HepG2 (cell line): ENCODE data around the gene NKX6-1. TPM values are rescaled to one million over a fixed set of nuclear protein-coding genes. Genes with fewer than 3 reads are reported as not detected.
A peak's percentile ranks its signal among the peaks of the same experiment; 100 is the strongest.

ENCODE experiments used
- ATAC-seq: fragments of 200-7000 bp; cut with Tn5 transposase; 3 replicates; pipeline ENCODE4 v1.9.1; 2020; ENCODE audit warnings: mild to moderate bottlenecking, moderate library complexity
- BruUV-seq: library from RNA; stranded (reverse); fragments of 400-500 nt; replicated peaks from 2 replicates; lab custom pipeline; 2021; lab: Mats Ljungman, UMichigan
- CTCF ChIA-PET: fragments of 300-600 bp; formaldehyde crosslinking; extraction: SDS; loops from one replicate; lab custom pipeline; 2021; ENCODE audit warnings: low total read pairs, inconsistent platforms, low intra/inter-chr PET ratio; lab: Yijun Ruan, JAX
- POLR2A ChIA-PET: fragments of 350-600 bp; sonication (Branson Sonifier 250); formaldehyde crosslinking; loops from one replicate; lab custom pipeline; 2020; ENCODE audit warnings: antibody characterized with exemption, inconsistent platforms; lab: Yijun Ruan, JAX
- DNase-seq: peaks from one replicate; pipeline ENCODE4 v3.0.0-alpha.2; 2015; ENCODE audit warnings: low spot score
- FAIRE-seq: peaks from 3 replicates; lab custom pipeline; 2011; peaks lifted over from hg19 to GRCh38; lab: Jason Lieb, UNC
- H2AFZ ChIP-seq: one replicate; pipeline ENCODE4 v1.6.1; 2011; ENCODE audit warnings: low read length, inconsistent platforms
- H3K27ac ChIP-seq: fragments of 300-600 bp; 3 replicates; pipeline ENCODE4 v1.8.0; 2011; ENCODE audit warnings: mixed run types, mild to moderate bottlenecking, mixed read lengths, low read length, inconsistent platforms; ENCODE audit not compliant: insufficient read depth; ENCODE audit errors: extremely low read length
- H3K27me3 ChIP-seq, 2 experiments: fragments of 200-600 bp in 1 of 2; 2 replicates in 1 of 2; 3 replicates in 1 of 2; pipeline versions ENCODE4 v1.6.0 to v1.8.0; 2011; ENCODE audit warnings: low read length in 2 of 2, mild to moderate bottlenecking in 2 of 2, moderate library complexity in 2 of 2, inconsistent platforms in 1 of 2; ENCODE audit not compliant: insufficient read depth in 2 of 2, control insufficient read depth in 1 of 2
- H3K36me3 ChIP-seq, 2 experiments: fragments of 200-600 bp in 1 of 2; replicated peaks in 1 of 2; 2 replicates in 1 of 2; 3 replicates in 1 of 2; pipeline versions ENCODE4 v1.5.1 to v1.8.0; 2011; ENCODE audit warnings: low read length in 2 of 2, inconsistent platforms in 1 of 2; ENCODE audit not compliant: insufficient read depth in 2 of 2, control insufficient read depth in 1 of 2
- H3K4me1 ChIP-seq: 2 replicates; pipeline ENCODE4 v1.5.1; 2012; ENCODE audit warnings: low read length, inconsistent platforms; ENCODE audit not compliant: insufficient read depth
- H3K4me2 ChIP-seq: 2 replicates; pipeline ENCODE4 v1.6.0; 2011; ENCODE audit warnings: low read depth, low read length, inconsistent platforms
- H3K4me3 ChIP-seq, 3 experiments: fragments of 200-600 bp in 1 of 3; sonication (generic), shearing (Covaris generic) in 1 of 3; replicated peaks in 1 of 3; 2 replicates each; pipeline ENCODE4 v1.5.1; 2011 to 2016; ENCODE audit warnings: low read length in 3 of 3, inconsistent platforms in 2 of 3, low read depth in 2 of 3, mild to moderate bottlenecking in 2 of 3, control low read depth in 1 of 3, mixed read lengths in 1 of 3; ENCODE audit not compliant: insufficient read depth in 1 of 3
- H3K79me2 ChIP-seq: one replicate; pipeline ENCODE4 v1.6.1; 2011; ENCODE audit warnings: low read length, inconsistent platforms; ENCODE audit not compliant: insufficient read depth
- H3K9ac ChIP-seq: 2 replicates; pipeline ENCODE4 v1.6.0; 2011; ENCODE audit warnings: mild to moderate bottlenecking, low read depth, low read length, inconsistent platforms; ENCODE audit not compliant: insufficient read depth
- H3K9me3 ChIP-seq: 2 replicates; pipeline ENCODE4 v1.5.1; 2012; ENCODE audit warnings: mild to moderate bottlenecking, low read length
- H4K20me1 ChIP-seq: 2 replicates; pipeline ENCODE4 v1.6.0; 2011; ENCODE audit warnings: inconsistent platforms, mild to moderate bottlenecking, low read length, moderate library complexity; ENCODE audit not compliant: insufficient read depth
- CBX2 ChIP-seq, 2 experiments: fragments of 200-600 bp in 1 of 2; sonication (generic); formaldehyde crosslinking in 1 of 2; IDR thresholded peaks; 2 replicates each; pipeline versions ENCODE4 v1.7.0 to v1.8.1; 2018 to 2022; ENCODE audit warnings: low read depth in 2 of 2, low read length in 1 of 2, mild to moderate bottlenecking in 1 of 2, missing genetic modification reagents in 1 of 2
- HDAC2 ChIP-seq: sonication (generic); formaldehyde crosslinking; IDR thresholded peaks from 2 replicates; pipeline ENCODE4 v1.4.0; 2020; ENCODE audit warnings: missing genetic modification reagents
- KDM3A ChIP-seq: IDR thresholded peaks from 2 replicates; pipeline ENCODE4 v1.6.1; 2018; ENCODE audit warnings: low read depth, missing compliant biosample characterization
- PAF1 ChIP-seq: IDR thresholded peaks from 2 replicates; pipeline ENCODE4 v1.6.1; 2016; ENCODE audit warnings: missing genetic modification reagents, missing compliant biosample characterization
- SCMH1 ChIP-seq: sonication (generic); formaldehyde crosslinking; IDR thresholded peaks from 2 replicates; pipeline ENCODE4 v1.9.0; 2021; ENCODE audit warnings: missing genetic modification reagents, mild to moderate bottlenecking, borderline replicate concordance
- ZNF281 ChIP-seq: sonication (generic); formaldehyde crosslinking; IDR thresholded peaks from 2 replicates; pipeline ENCODE4 v1.4.0; 2020; ENCODE audit warnings: missing genetic modification reagents, borderline replicate concordance
- ZNF329 ChIP-seq: sonication (generic); formaldehyde crosslinking; IDR thresholded peaks from 2 replicates; pipeline ENCODE4 v1.9.0; 2021; ENCODE audit warnings: low read depth, mild to moderate bottlenecking, missing genetic modification reagents
- ZNF552 ChIP-seq: sonication (generic); formaldehyde crosslinking; IDR thresholded peaks from 2 replicates; pipeline ENCODE4 v1.9.0; 2022; ENCODE audit warnings: missing genetic modification reagents, mild to moderate bottlenecking, borderline replicate concordance
- ZNF556 ChIP-seq: sonication (generic); formaldehyde crosslinking; IDR thresholded peaks from 2 replicates; pipeline ENCODE4 v1.4.0; 2020; ENCODE audit warnings: mild to moderate bottlenecking, missing genetic modification reagents, borderline replicate concordance
- WGBS: methylation state at CpG from one replicate; pipeline ENCODE4 v1.1.6; 2017; ENCODE audit warnings: low lambda C conversion rate; 5-methylcytosine and 5-hydroxymethylcytosine counted together
- in situ Hi-C: cut with HindIII; loops from 2 replicates; pipeline ENCODE4 v1.10.0; 2017; ENCODE audit warnings: low pct_unique_long_range_greater_than_20kb; ENCODE audit not compliant: extremely low pct_ligation_motif_present
- intact Hi-C: fragments of 100-400 bp; cut with micrococcal nuclease; formaldehyde crosslinking; loops from one replicate; pipeline ENCODE4 v1.10.0; 2022; ENCODE audit not compliant: unreplicated experiment
- polyA plus RNA-seq, 8 experiments: library from polyadenylated mRNA; depleted of rRNA in 3 of 8; stranded (reverse) in 7 of 8; unstranded in 1 of 8; fragments of >200 nt; fragmentation: Illumina TruSeq in 4 of 8; extraction: Trizol in 4 of 8; gene quantifications; 2 replicates each; pipeline versions ENCODE4 v1.2.1 to v1.2.3, GENCODE V29; 2011 to 2016; ENCODE audit warnings: low read depth in 4 of 8, missing spikeins in 1 of 8, mixed read lengths in 1 of 8; ENCODE audit not compliant: insufficient read depth in 1 of 8
- total RNA-seq, 5 experiments: library from RNA; depleted of rRNA; stranded (reverse); fragments of >200 nt; fragmentation: Illumina TruSeq; extraction: Trizol; gene quantifications; 2 replicates each; pipeline ENCODE4 v1.2.3, GENCODE V29; 2016; ENCODE audit warnings: low read depth in 1 of 5
- TF ChIP-seq, protein P1 (sequence below): IDR thresholded peaks from 2 replicates; pipeline ENCODE4 v1.6.1; 2016; ENCODE audit warnings: missing biosample characterization, missing genetic modification reagents, low read depth
- TF ChIP-seq, protein P2 (sequence below): sonication (generic); formaldehyde crosslinking; IDR thresholded peaks from 2 replicates; pipeline ENCODE4 v1.5.1; 2020; ENCODE audit warnings: mild to moderate bottlenecking, missing genetic modification reagents, moderate library complexity

The NKX6-1 gene
- total and polyA plus RNA-seq, 2 of the 13 experiments (the other 11 are each of a cell fraction or from before 2014, with no cell fraction given) = not detected

GRCh38 chr4:84493092-84493850 lies 5.8 kb downstream of the NKX6-1 start:
- DNase-seq = no peak

More at GRCh38 chr4:84493092-84493850, 5.8 kb downstream of the NKX6-1 start:
- H3K4me2 ChIP-seq = peak overlapping the region; percentile 51; the same call in 1 of the 2 replicates
- POLR2A ChIA-PET = no interaction called here
- no peaks in the 10 kb centered on the region for H3K79me2 ChIP-seq
- FAIRE-seq (no peak), ATAC-seq (peak; percentile 67)
- H3K27ac ChIP-seq = no peak overlapping the region
- peak; percentile 60; the same call in 1 of the 2 replicates for TF ChIP-seq CBX2 (IDR thresholded peaks at IDR 0.05; ENCODE audit: low read depth, low read length)
- no peak for TF ChIP-seq CBX2 (CRISPR knock-in tag; IDR thresholded peaks at IDR 0.05; ENCODE audit: low read depth)
- TF ChIP-seq, protein P1, sequence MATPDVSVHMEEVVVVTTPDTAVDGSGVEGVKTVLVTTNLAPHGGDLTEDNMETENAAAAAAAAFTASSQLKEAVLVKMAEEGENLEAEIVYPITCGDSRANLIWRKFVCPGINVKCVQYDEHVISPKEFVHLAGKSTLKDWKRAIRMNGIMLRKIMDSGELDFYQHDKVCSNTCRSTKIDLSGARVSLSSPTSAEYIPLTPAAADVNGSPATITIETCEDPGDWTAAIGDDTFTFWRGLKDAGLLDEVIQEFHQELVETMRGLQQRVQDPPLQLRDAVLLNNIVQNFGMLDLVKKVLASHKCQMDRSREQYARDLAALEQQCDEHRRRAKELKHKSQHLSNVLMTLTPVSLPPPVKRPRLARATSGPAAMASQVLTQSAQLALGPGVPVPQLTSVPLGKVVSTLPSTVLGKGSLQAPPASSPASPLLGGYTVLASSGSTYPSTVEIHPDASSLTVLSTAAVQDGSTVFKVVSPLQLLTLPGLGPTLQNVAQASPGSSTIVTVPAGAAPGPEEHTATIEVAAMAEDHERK (CRISPR knock-in tag) = no peak
- TF ChIP-seq HDAC2 (CRISPR knock-in tag) = no peak
- TF ChIP-seq KDM3A = no peak
- TF ChIP-seq, protein P2, sequence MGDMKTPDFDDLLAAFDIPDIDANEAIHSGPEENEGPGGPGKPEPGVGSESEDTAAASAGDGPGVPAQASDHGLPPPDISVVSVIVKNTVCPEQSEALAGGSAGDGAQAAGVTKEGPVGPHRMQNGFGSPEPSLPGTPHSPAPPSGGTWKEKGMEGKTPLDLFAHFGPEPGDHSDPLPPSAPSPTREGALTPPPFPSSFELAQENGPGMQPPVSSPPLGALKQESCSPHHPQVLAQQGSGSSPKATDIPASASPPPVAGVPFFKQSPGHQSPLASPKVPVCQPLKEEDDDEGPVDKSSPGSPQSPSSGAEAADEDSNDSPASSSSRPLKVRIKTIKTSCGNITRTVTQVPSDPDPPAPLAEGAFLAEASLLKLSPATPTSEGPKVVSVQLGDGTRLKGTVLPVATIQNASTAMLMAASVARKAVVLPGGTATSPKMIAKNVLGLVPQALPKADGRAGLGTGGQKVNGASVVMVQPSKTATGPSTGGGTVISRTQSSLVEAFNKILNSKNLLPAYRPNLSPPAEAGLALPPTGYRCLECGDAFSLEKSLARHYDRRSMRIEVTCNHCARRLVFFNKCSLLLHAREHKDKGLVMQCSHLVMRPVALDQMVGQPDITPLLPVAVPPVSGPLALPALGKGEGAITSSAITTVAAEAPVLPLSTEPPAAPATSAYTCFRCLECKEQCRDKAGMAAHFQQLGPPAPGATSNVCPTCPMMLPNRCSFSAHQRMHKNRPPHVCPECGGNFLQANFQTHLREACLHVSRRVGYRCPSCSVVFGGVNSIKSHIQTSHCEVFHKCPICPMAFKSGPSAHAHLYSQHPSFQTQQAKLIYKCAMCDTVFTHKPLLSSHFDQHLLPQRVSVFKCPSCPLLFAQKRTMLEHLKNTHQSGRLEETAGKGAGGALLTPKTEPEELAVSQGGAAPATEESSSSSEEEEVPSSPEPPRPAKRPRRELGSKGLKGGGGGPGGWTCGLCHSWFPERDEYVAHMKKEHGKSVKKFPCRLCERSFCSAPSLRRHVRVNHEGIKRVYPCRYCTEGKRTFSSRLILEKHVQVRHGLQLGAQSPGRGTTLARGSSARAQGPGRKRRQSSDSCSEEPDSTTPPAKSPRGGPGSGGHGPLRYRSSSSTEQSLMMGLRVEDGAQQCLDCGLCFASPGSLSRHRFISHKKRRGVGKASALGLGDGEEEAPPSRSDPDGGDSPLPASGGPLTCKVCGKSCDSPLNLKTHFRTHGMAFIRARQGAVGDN (CRISPR knock-in tag) = peak; percentile 13; the same call in 1 of the 2 replicates
- no peak for TF ChIP-seq ZNF556 (CRISPR knock-in tag)
- TF ChIP-seq ZNF329 = no peak
- 0 out of 2 replicates have a peak, but pooled peaks have one; percentile 23 for TF ChIP-seq SCMH1
- TF ChIP-seq PAF1 (CRISPR knock-in tag) = no peak
- TF ChIP-seq ZNF552 (CRISPR knock-in tag) = no peak
- TF ChIP-seq ZNF281 = no peak
- TF ChIP-seq, all 625 proteins: peak for 3
- intact Hi-C loops = no loop called here
- peak overlapping the region in 1 of 3 experiments; percentile 46; a peak in 2 of 6 replicates for H3K4me3 ChIP-seq
- no TSS peak for BruUV-seq
- no peaks in the 10 kb centered on the region for H4K20me1 ChIP-seq
- no peaks in the 10 kb centered on the region for H3K36me3 ChIP-seq
- in situ Hi-C loops = no loop called here
- no peaks in the 10 kb centered on the region for H3K9me3 ChIP-seq
- WGBS = 39% methylated on average over 46 of the region's 62 CpGs
- peaks cover 5 to 62% of the 10 kb centered on the region in 2 experiments; a peak in 4 of 5 replicates for H3K27me3 ChIP-seq
- H2AFZ ChIP-seq = no peak overlapping the region
- no peak overlapping the region for H3K9ac ChIP-seq
- CTCF ChIA-PET = no interaction called here
- H3K4me1 ChIP-seq = 0 out of 2 replicates have a peak, but pooled peaks cover 2% of the 10 kb centered on the region
